ENCODE data around the gene JPT1.

JPT1 gene

GRCh38 chr17:75154195-75155106 lies at the start of gene JPT1:
JPT1 (minus strand) TSS chr17:75154512; CDS start chr17:75154397, 115 bp downstream.
- TF ChIP-seq ZNF274 (IDR thresholded peaks at IDR 0.05; ENCODE audit: low read depth, low read length), result no peak
- peak within 1 kb of the TSS; percentile 92 for H3K4me3 ChIP-seq (ENCODE audit: low read length)

- TF ChIP-seq ZNF274 (IDR thresholded peaks at IDR 0.05; ENCODE audit: low read depth, low read length), result no peak
- no peak overlapping the region for H3K4me3 ChIP-seq (ENCODE audit: low read length)
Measured at GRCh38 chr17:75199886-75200618, 45.7 kb upstream of the JPT1 start.

- no peak overlapping the region for H3K4me3 ChIP-seq (ENCODE audit: low read length)
- TF ChIP-seq ZNF274 (IDR thresholded peaks at IDR 0.05; ENCODE audit: low read depth, low read length), result no peak
Measured at GRCh38 chr17:75194879-75195278, 40.6 kb upstream of the JPT1 start.

- no peak overlapping the region for H3K4me3 ChIP-seq (ENCODE audit: low read length)
- TF ChIP-seq ZNF274 (IDR thresholded peaks at IDR 0.05; ENCODE audit: low read depth, low read length), result no peak
Measured at GRCh38 chr17:75191584-75191983, 37.3 kb upstream of the JPT1 start.

- no peak for TF ChIP-seq ZNF274 (IDR thresholded peaks at IDR 0.05; ENCODE audit: low read depth, low read length)
- H3K4me3 ChIP-seq (ENCODE audit: low read length), result no peak overlapping the region
Measured at GRCh38 chr17:75188614-75189013, 34.3 kb upstream of the JPT1 start.

GRCh38 chr17:75183999-75184884 lies 29.9 kb upstream of the JPT1 start:
- no peak for TF ChIP-seq ZNF274 (IDR thresholded peaks at IDR 0.05; ENCODE audit: low read depth, low read length)

GRCh38 chr17:75182569-75183436 lies 28.5 kb upstream of the JPT1 start, which contains the start of gene SUMO2:
SUMO2 (minus strand) TSS chr17:75182959; CDS start chr17:75182834, 125 bp downstream.
- peak within 1 kb of the TSS; percentile 83 for H3K4me3 ChIP-seq (ENCODE audit: low read length)
- no peak for TF ChIP-seq ZNF274 (IDR thresholded peaks at IDR 0.05; ENCODE audit: low read depth, low read length)

More at GRCh38 chr17:75183999-75184884, 29.9 kb upstream of the JPT1 start:
- no peak overlapping the region for H3K4me3 ChIP-seq (ENCODE audit: low read length)

- TF ChIP-seq ZNF274 (IDR thresholded peaks at IDR 0.05; ENCODE audit: low read depth, low read length), result no peak
- peak overlapping the region; percentile 83 for H3K4me3 ChIP-seq (ENCODE audit: low read length)
Measured at GRCh38 chr17:75182319-75182568, 27.9 kb upstream of the JPT1 start.

GRCh38 chr17:75181608-75182318 lies 27.5 kb upstream of the JPT1 start:
- peak overlapping the region; percentile 83 for H3K4me3 ChIP-seq (ENCODE audit: low read length)
- no peak for TF ChIP-seq ZNF274 (IDR thresholded peaks at IDR 0.05; ENCODE audit: low read depth, low read length)

GRCh38 chr17:75181110-75181509 lies 26.8 kb upstream of the JPT1 start:
- no peak for TF ChIP-seq ZNF274 (IDR thresholded peaks at IDR 0.05; ENCODE audit: low read depth, low read length)
- peak overlapping the region; percentile 83; the same call in 1 of the 2 replicates for H3K4me3 ChIP-seq (ENCODE audit: low read length)

GRCh38 chr17:75178453-75178852 lies 24.1 kb upstream of the JPT1 start:
- no peak overlapping the region for H3K4me3 ChIP-seq (ENCODE audit: low read length)
- no peak for TF ChIP-seq ZNF274 (IDR thresholded peaks at IDR 0.05; ENCODE audit: low read depth, low read length)

- TF ChIP-seq ZNF274 (IDR thresholded peaks at IDR 0.05; ENCODE audit: low read depth, low read length), result no peak
- no peak overlapping the region for H3K4me3 ChIP-seq (ENCODE audit: low read length)
Measured at GRCh38 chr17:75176625-75177024, 22.3 kb upstream of the JPT1 start.

GRCh38 chr17:75174996-75175395 lies 20.7 kb upstream of the JPT1 start:
- no peak for TF ChIP-seq ZNF274 (IDR thresholded peaks at IDR 0.05; ENCODE audit: low read depth, low read length)
- H3K4me3 ChIP-seq (ENCODE audit: low read length), result no peak overlapping the region
